G401.6 (cell line): ENCODE results near the gene CADM1.

Source experiments
- FAIRE-seq: peaks from 2 replicates; lab custom pipeline; 2012; peaks lifted over from hg19 to GRCh38; lab: Jason Lieb, UNC

CADM1 gene

GRCh38 chr11:115145324-115145723, 358.9 kb downstream of the CADM1 start:
- no peak for FAIRE-seq

GRCh38 chr11:115144914-115145313, 359.3 kb downstream of the CADM1 start:
- FAIRE-seq: no peak

- no peak for FAIRE-seq
Measured at GRCh38 chr11:115144014-115144413, 360.2 kb downstream of the CADM1 start.

GRCh38 chr11:115141231-115142114, 362.7 kb downstream of the CADM1 start:
- FAIRE-seq: no peak

GRCh38 chr11:115135936-115136335, 368.3 kb downstream of the CADM1 start:
- FAIRE-seq: no peak

- FAIRE-seq: no peak
Measured at GRCh38 chr11:115134926-115135325, 369.3 kb downstream of the CADM1 start.

GRCh38 chr11:115133475-115134209, 370.6 kb downstream of the CADM1 start:
- no peak for FAIRE-seq

- no peak for FAIRE-seq
Measured at GRCh38 chr11:115132436-115133228, 371.6 kb downstream of the CADM1 start.

- no peak for FAIRE-seq
Measured at GRCh38 chr11:115129473-115130289, 374.5 kb downstream of the CADM1 start.

GRCh38 chr11:115128226-115128625, 376.0 kb downstream of the CADM1 start:
- FAIRE-seq: no peak

- no peak for FAIRE-seq
Measured at GRCh38 chr11:115127790-115128189, 376.4 kb downstream of the CADM1 start.

GRCh38 chr11:115126515-115127208, 377.6 kb downstream of the CADM1 start:
- FAIRE-seq: no peak

- FAIRE-seq: no peak
Measured at GRCh38 chr11:115126092-115126491, 378.1 kb downstream of the CADM1 start.

- FAIRE-seq: no peak
Measured at GRCh38 chr11:115124786-115125185, 379.4 kb downstream of the CADM1 start.

GRCh38 chr11:115123641-115124040, 380.6 kb downstream of the CADM1 start:
- FAIRE-seq: no peak

GRCh38 chr11:115122274-115122673, 381.9 kb downstream of the CADM1 start:
- FAIRE-seq: no peak
